ENCODE data around the gene DHCR7.

DNA sequence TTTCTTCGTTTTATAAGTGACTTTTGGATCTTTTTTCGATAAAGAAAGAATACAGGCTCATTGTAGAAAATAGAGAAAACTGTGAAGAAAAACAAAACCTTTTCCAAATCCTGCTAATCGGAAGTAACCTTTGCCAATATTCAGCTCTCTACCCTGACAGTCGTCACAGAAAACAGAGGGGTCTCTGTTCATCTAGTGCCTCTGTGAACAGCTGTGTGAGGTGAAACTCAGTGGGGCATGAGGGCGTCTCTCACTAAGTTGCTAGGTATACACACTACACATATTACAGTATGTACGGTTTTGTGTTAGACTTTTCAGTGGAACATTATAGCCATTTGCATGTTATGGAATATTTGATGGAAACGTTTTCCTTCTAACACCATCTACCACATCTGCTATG, 39.4 kb downstream of the DHCR7 start:
- TF ChIP-seq, protein P1, sequence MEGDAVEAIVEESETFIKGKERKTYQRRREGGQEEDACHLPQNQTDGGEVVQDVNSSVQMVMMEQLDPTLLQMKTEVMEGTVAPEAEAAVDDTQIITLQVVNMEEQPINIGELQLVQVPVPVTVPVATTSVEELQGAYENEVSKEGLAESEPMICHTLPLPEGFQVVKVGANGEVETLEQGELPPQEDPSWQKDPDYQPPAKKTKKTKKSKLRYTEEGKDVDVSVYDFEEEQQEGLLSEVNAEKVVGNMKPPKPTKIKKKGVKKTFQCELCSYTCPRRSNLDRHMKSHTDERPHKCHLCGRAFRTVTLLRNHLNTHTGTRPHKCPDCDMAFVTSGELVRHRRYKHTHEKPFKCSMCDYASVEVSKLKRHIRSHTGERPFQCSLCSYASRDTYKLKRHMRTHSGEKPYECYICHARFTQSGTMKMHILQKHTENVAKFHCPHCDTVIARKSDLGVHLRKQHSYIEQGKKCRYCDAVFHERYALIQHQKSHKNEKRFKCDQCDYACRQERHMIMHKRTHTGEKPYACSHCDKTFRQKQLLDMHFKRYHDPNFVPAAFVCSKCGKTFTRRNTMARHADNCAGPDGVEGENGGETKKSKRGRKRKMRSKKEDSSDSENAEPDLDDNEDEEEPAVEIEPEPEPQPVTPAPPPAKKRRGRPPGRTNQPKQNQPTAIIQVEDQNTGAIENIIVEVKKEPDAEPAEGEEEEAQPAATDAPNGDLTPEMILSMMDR (IDR thresholded peaks at IDR 0.05) = no peak
- TF ChIP-seq EZH2 (IDR thresholded peaks at IDR 0.05) (no peak), EZH2phosphoT487 (IDR thresholded peaks at IDR 0.05) (no peak)
